H54 (cell line): ENCODE measurements around the gene NME8.

Experiments
- DNase-seq: peaks from one replicate; pipeline ENCODE4 v3.0.0; 2011; ENCODE audit warnings: low spot score, mixed read lengths; ENCODE audit not compliant: insufficient read length
- FAIRE-seq: peaks from 3 replicates; lab custom pipeline; 2011; peaks lifted over from hg19 to GRCh38; lab: Jason Lieb, UNC
- POLR2A ChIP-seq: IDR thresholded peaks from 2 replicates; pipeline ENCODE4 v1.6.1; 2011; ENCODE audit warnings: low read depth, mild to moderate bottlenecking, low read length

Gene NME8

DNA sequence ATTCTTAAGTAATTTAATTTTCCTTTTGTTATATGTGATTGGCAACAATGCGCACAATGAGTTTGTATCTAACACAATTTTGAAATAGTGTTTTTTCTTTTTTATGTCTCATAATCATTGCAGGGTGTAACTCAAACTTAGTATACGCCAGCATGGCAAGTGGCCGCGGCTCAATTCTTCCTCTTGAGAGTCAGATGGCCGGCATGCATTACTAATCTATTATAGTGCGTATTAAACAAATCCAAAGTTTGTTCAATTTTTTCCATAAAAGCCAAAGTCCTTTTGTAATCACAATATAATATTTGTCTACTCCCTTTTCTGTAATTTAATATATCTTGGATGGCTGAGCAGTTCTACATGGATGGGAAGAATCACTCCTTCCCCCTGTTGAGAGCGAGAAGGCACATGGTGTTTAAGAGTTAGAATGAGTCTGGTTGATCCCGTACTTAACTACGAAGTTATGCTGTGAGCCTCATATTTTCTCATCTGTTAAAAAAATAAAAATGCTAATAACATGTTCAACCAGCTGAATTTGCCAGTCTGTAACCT lies 84.7 kb downstream of the NME8 start:
- DNase-seq: no peak
- FAIRE-seq: no peak
- no peak for TF ChIP-seq POLR2A

DNA sequence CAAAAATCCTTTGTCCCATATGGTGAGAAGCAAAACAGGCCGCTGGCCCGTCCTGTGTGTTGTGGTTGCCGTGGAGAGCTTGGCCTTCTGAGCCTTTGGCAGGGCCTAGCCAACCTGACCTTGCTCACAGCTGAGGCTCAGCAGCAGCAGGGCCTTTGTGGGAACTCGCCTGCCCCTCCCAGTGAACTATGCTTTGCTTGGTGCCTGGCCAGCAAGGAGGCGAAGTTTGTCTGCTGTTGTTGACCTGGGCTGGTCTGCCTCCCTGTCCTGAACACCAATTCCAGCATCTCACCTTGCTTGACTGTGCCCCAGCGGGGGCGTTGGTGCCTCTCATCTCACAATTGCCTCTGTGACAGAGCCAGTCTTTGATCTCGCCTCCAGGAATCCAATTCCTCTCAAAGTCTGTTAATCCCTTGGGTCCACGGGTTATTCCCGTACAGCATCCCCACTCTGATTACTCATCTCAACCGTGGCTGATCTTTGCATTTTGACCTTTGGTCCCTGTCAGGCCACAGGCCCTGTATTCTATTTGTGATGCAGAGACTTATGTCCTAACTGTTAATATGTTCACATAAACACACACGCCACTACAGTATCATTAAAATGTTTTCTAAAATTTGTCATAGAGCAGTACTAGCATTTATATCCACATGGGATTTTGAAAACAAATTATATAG lies 94.7 kb downstream of the NME8 start:
- DNase-seq: peak; percentile 37
- FAIRE-seq: peak; percentile 48
- TF ChIP-seq POLR2A: no peak

DNA sequence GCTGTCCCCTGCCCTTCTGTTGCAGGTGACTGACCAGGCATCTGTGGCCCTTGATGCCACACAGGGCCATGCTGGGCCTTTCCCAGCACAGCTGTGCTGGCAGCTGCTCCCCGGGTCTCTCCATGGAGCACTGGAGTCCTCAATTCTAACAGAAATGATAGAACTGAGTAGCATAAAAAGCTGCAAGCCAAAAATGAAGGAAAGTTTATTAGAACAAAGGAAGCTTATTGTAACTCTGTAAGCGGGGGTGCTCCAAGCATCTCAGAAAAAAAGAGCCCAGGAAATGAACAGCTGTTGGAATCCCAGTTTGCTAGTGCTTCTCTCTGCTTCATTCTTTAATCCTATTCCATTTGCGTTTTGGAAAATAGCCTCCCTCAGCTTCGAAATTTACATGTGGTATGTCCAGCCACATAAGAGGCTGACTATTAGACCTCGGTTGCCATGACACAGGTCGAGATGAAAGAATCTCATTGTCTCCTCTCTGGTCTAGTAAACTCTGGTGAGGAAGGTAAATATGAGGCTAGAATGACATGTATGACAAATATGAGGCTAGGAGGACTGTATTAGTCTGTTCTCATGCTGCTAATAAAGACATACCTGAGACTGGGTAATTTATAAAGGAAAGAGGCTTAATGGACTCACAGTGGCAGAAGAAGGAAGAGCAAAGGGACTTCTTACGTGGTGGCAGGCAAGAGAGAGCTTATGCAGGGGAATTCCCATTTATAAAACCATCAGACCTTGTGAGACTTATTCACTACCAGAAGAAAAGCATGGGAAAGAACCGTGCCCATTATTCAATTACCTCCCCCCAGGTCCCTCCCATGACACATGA lies 95.7 kb downstream of the NME8 start:
- no peak for DNase-seq
- no peak for TF ChIP-seq POLR2A
- no peak for FAIRE-seq

DNA sequence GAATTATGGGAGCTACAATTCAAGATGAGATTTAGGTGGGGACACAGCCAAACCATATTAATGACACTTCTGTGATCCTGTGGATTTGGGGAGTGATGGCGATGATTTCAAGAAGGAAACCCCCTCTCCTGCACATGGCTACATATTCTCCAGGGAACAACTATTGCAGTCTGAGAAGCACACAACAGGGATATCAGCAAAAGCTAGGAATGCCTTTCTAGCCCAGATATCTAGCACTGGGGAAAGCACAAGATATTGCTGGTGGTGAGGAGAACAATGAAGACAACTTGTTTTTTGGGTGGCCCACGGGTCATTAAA lies 96.3 kb downstream of the NME8 start:
- FAIRE-seq (no peak), DNase-seq (no peak)
- TF ChIP-seq POLR2A: no peak

DNA sequence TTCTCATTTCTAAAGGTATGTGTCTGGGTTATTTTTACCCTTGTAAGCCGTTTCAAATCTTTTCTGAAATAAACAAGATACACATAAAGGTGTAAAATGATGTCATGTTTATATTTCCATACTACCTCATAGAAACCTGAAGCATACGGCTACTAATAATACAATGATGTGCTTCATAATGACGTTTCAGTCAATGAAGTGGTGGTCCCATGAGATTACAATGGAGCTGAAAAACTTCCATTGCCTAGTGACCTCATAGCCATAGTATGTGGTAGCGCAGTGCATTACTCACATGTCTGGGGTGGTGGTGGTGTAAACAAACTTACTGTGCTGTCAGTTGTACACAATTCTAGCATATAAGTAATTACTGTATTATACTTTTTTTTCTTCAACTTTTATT lies 96.9 kb downstream of the NME8 start:
- DNase-seq (no peak), FAIRE-seq (no peak)
- TF ChIP-seq POLR2A: no peak

DNA sequence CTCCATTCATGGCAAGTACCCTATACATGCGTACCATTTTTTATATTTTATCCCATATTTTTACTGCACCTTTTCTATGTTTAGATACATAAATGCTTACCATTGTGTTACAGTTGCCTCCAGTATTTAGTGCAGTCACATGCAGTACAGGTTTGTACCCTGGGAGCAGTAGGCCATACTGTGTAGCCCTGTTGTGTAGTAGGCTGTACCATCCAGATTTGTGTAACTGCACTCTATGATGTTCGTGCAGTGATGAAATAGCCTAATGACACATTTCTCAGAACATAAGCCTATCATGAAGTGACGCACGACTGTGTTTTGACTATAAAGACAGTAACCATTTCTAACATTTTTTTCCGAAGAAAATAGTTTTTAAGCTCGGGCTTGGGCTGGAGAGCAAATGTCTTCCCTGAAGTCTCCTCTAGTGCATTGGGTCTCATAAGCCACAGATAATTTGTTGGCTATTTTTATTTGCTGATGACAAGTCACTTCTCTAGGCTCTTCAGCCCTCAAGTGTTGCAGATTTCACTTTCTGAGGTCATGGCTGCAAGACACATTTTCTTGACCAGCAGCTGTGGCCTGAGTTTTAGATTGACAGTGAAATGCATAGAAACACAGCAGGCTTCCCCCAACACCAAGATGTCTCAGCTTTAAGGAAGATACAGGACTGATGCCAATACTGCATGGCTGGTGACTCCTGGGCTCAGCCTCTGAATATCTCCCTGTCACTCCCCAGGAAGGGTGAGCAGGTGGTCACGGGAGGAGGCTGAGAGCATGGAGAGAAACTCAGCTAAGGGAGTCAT lies 98.9 kb downstream of the NME8 start:
- no peak for FAIRE-seq
- no peak for DNase-seq
- TF ChIP-seq POLR2A: no peak

DNA sequence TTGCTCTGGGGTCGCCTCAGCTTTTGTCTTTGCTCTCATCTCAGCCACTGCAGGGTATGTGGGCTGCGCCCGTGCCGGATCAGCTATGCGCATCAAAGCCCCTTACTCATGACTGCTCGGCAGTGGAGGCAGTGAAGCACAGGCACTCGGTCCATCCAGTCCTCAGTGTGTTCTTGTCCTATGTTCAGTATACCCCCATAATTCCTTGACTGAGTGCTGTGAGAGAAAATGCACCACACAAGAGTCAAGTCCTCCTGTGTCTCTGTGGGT lies 99.5 kb downstream of the NME8 start:
- DNase-seq (no peak), FAIRE-seq (no peak)
- TF ChIP-seq POLR2A: no peak
